Stomach smooth muscle (tissue), 2 donors: ENCODE measurements around the gene PAK5.

ENCODE experiments used
- H3K27ac ChIP-seq: one replicate; pipeline ENCODE4 v1.7.0; 2013; ENCODE audit warnings: mild to moderate bottlenecking, low read length, inconsistent platforms
- H3K27me3 ChIP-seq, 2 donors: one replicate each; pipeline ENCODE4 v1.7.0; 2013; ENCODE audit warnings: low read length in 2 of 2; ENCODE audit not compliant: insufficient read depth in 2 of 2, control insufficient read depth in 1 of 2
- H3K36me3 ChIP-seq, 2 donors: one replicate each; pipeline ENCODE4 v1.7.0; 2013; ENCODE audit warnings: low read length in 2 of 2; ENCODE audit not compliant: control insufficient read depth in 2 of 2, insufficient read depth in 2 of 2
- H3K4me1 ChIP-seq: one replicate; pipeline ENCODE4 v1.7.0; 2013; ENCODE audit warnings: low read length; ENCODE audit not compliant: control insufficient read depth, insufficient read depth
- H3K4me3 ChIP-seq, 2 donors: one replicate each; pipeline ENCODE4 v1.7.0; 2013; ENCODE audit warnings: low read length in 2 of 2
- H3K9ac ChIP-seq, 2 donors: one replicate each; pipeline ENCODE4 v1.7.0; 2013; ENCODE audit warnings: low read length in 2 of 2, mild to moderate bottlenecking in 1 of 2
- H3K9me3 ChIP-seq, 2 donors: one replicate each; pipeline ENCODE4 v1.7.0; 2013; ENCODE audit warnings: low read length in 2 of 2; ENCODE audit not compliant: control insufficient read depth in 2 of 2
- donor health status: healthy.
- donor health status: Pancreatic carcinoma.

PAK5 gene

GRCh38 chr20:9838378-9839295 is at the start of gene PAK5:
PAK5 (minus strand) TSS chr20:9839076; CDS start chr20:9644328, 194,748 bp downstream.
- Histone ChIP-seq H3K9me3 (peaks cover 0 to 2% of the 10 kb centered on the region in 2 donors), H3K4me1 (peaks cover 7% of the 10 kb centered on the region), H3K27me3 (peaks cover 3 to 7% of the 10 kb centered on the region in 2 donors), H3K4me3 (peak within 1 kb of the TSS; percentile 54 to 69), H3K27ac (no peak within 1 kb of the TSS), H3K36me3 (no peaks in the 10 kb centered on the region), H3K9ac (no peak within 1 kb of the TSS)

GRCh38 chr20:9887706-9888105 is 48.8 kb upstream of the PAK5 start:
- H3K9ac ChIP-seq: no peak overlapping the region
- no peaks in the 10 kb centered on the region for H3K4me1 ChIP-seq
- H3K27ac ChIP-seq: no peak overlapping the region
- no peaks in the 10 kb centered on the region for H3K36me3 ChIP-seq
- H3K9me3 ChIP-seq: no peaks in the 10 kb centered on the region
- no peaks in the 10 kb centered on the region for H3K27me3 ChIP-seq
- no peak overlapping the region for H3K4me3 ChIP-seq

- Histone ChIP-seq H3K9ac (no peak overlapping the region), H3K9me3 (no peaks in the 10 kb centered on the region), H3K4me3 (no peak overlapping the region), H3K27ac (no peak overlapping the region), H3K4me1 (no peaks in the 10 kb centered on the region), H3K36me3 (no peaks in the 10 kb centered on the region), H3K27me3 (no peaks in the 10 kb centered on the region)
Measured at GRCh38 chr20:9886227-9886626, 47.4 kb upstream of the PAK5 start.

GRCh38 chr20:9884666-9885065 is 45.8 kb upstream of the PAK5 start:
- Histone ChIP-seq H3K4me1 (no peaks in the 10 kb centered on the region), H3K27ac (no peak overlapping the region), H3K9me3 (no peaks in the 10 kb centered on the region), H3K36me3 (no peaks in the 10 kb centered on the region), H3K4me3 (no peak overlapping the region), H3K9ac (no peak overlapping the region), H3K27me3 (no peaks in the 10 kb centered on the region)

- Histone ChIP-seq H3K27ac (no peak overlapping the region), H3K27me3 (no peaks in the 10 kb centered on the region)
Measured at GRCh38 chr20:9884061-9884460, 45.2 kb upstream of the PAK5 start.

GRCh38 chr20:9877932-9878495 is 39.1 kb upstream of the PAK5 start:
- H3K27ac ChIP-seq: no peak overlapping the region
- no peaks in the 10 kb centered on the region for H3K9me3 ChIP-seq
- no peaks in the 10 kb centered on the region for H3K36me3 ChIP-seq
- H3K4me1 ChIP-seq: no peaks in the 10 kb centered on the region
- no peak overlapping the region for H3K4me3 ChIP-seq
- H3K27me3 ChIP-seq: no peaks in the 10 kb centered on the region
- no peak overlapping the region for H3K9ac ChIP-seq

More at GRCh38 chr20:9884061-9884460, 45.2 kb upstream of the PAK5 start:
- Histone ChIP-seq H3K4me1 (no peaks in the 10 kb centered on the region), H3K36me3 (no peaks in the 10 kb centered on the region), H3K9me3 (no peaks in the 10 kb centered on the region), H3K9ac (no peak overlapping the region), H3K4me3 (no peak overlapping the region)

GRCh38 chr20:9867196-9867980 is 28.5 kb upstream of the PAK5 start:
- Histone ChIP-seq H3K27ac (no peak overlapping the region), H3K36me3 (no peaks in the 10 kb centered on the region), H3K4me3 (no peak overlapping the region), H3K9ac (no peak overlapping the region), H3K4me1 (no peaks in the 10 kb centered on the region), H3K9me3 (no peaks in the 10 kb centered on the region), H3K27me3 (no peaks in the 10 kb centered on the region)

- no peak overlapping the region for H3K4me3 ChIP-seq
- no peaks in the 10 kb centered on the region for H3K4me1 ChIP-seq
- H3K27me3 ChIP-seq: no peaks in the 10 kb centered on the region
- no peak overlapping the region for H3K9ac ChIP-seq
- no peaks in the 10 kb centered on the region for H3K36me3 ChIP-seq
- H3K27ac ChIP-seq: no peak overlapping the region
- no peaks in the 10 kb centered on the region for H3K9me3 ChIP-seq
Measured at GRCh38 chr20:9852566-9852965, 13.7 kb upstream of the PAK5 start.

- Histone ChIP-seq H3K4me3 (no peak overlapping the region), H3K9me3 (peaks cover 0 to 2% of the 10 kb centered on the region in 2 donors), H3K27me3 (peaks cover 3 to 7% of the 10 kb centered on the region in 2 donors), H3K36me3 (no peaks in the 10 kb centered on the region), H3K9ac (no peak overlapping the region), H3K4me1 (peaks cover 7% of the 10 kb centered on the region), H3K27ac (no peak overlapping the region)
Measured at GRCh38 chr20:9839626-9840025, 750 bp upstream of the PAK5 start.

- no peak overlapping the region for H3K9ac ChIP-seq
- H3K9me3 ChIP-seq: peaks cover 0 to 2% of the 10 kb centered on the region in 2 donors
- peaks cover 7% of the 10 kb centered on the region for H3K4me1 ChIP-seq
- peak overlapping the region; percentile 54 to 69 for H3K4me3 ChIP-seq
- H3K36me3 ChIP-seq: no peaks in the 10 kb centered on the region
- H3K27me3 ChIP-seq: peaks cover 3 to 7% of the 10 kb centered on the region in 2 donors
- no peak overlapping the region for H3K27ac ChIP-seq
Measured at GRCh38 chr20:9838035-9838377, 870 bp downstream of the PAK5 start.
